GM12878 (cell line): ENCODE results near the gene CSNK1A1. TPM values are rescaled to one million over a fixed set of nuclear protein-coding genes. Genes with fewer than 3 reads are reported as not detected.

Experiments used
- ATAC-seq: fragments of 200-7000 bp; cut with Tn5 transposase; 3 replicates; pipeline ENCODE4 v1.9.1; 2020; ENCODE audit warnings: mild to moderate bottlenecking, moderate library complexity
- BruUV-seq: library from RNA; stranded (reverse); fragments of 400-500 nt; replicated peaks from 2 replicates; lab custom pipeline; 2021; lab: Mats Ljungman, UMichigan
- CTCF ChIA-PET: fragments of 300-600 bp; sonication (Branson Sonifier 250); formaldehyde crosslinking; extraction: SDS; loops from one replicate; lab custom pipeline; 2021; ENCODE audit warnings: inconsistent platforms; lab: Yijun Ruan, JAX
- POLR2A ChIA-PET: fragments of 350-600 bp; formaldehyde crosslinking; extraction: SDS; loops from one replicate; lab custom pipeline; 2021; ENCODE audit warnings: inconsistent platforms; lab: Charles Lee
- RAD21 ChIA-PET: fragments of 300-600 bp; sonication (Branson Sonifier 250); formaldehyde crosslinking; loops from one replicate; lab custom pipeline; 2023; ENCODE audit warnings: antibody characterized with exemption; ENCODE audit not compliant: unreplicated experiment; lab: Charles Lee
- SMC1A ChIA-PET: fragments of 300-600 bp; sonication (Branson Sonifier 250); formaldehyde crosslinking; loops from one replicate; lab custom pipeline; 2023; ENCODE audit not compliant: unreplicated experiment, uncharacterized antibody; lab: Charles Lee
- DNase-seq: peaks from one replicate; pipeline ENCODE4 v3.0.0-alpha.2; 2011; ENCODE audit warnings: low read depth, low spot score
- FAIRE-seq: peaks from 3 replicates; lab custom pipeline; 2011; peaks lifted over from hg19 to GRCh38; lab: Jason Lieb, UNC
- H2AFZ ChIP-seq: 2 replicates; pipeline ENCODE4 v1.6.0; 2011; ENCODE audit warnings: low read depth, low read length, control low read depth; ENCODE audit not compliant: control insufficient read depth
- H3K27ac ChIP-seq: 2 replicates; pipeline ENCODE4 v1.5.1; 2011; ENCODE audit warnings: control low read depth; ENCODE audit not compliant: control insufficient read depth, insufficient read depth
- H3K27me3 ChIP-seq, 2 experiments: replicated peaks in 1 of 2; 2 replicates each; pipeline versions ENCODE4 v1.6.0 to v1.6.1; 2011; ENCODE audit warnings: low read length in 1 of 2; ENCODE audit not compliant: control insufficient read depth in 2 of 2, insufficient read depth in 2 of 2
- H3K36me3 ChIP-seq, 2 experiments: 2 replicates each; pipeline ENCODE4 v1.5.1; 2011; ENCODE audit warnings: low read length in 1 of 2; ENCODE audit not compliant: control insufficient read depth in 2 of 2, insufficient read depth in 2 of 2
- H3K4me1 ChIP-seq: 2 replicates; pipeline ENCODE4 v1.6.1; 2011; ENCODE audit warnings: mild to moderate bottlenecking, low read length, moderate library complexity, mixed read lengths; ENCODE audit not compliant: control insufficient read depth, insufficient read depth
- H3K4me2 ChIP-seq: 2 replicates; pipeline ENCODE4 v1.6.0; 2011; ENCODE audit warnings: control low read depth; ENCODE audit not compliant: control insufficient read depth, insufficient read depth
- H3K4me3 ChIP-seq: fragments of 200-600 bp; sonication (generic); 2 replicates; pipeline ENCODE4 v1.5.1; 2016
- H3K79me2 ChIP-seq: 2 replicates; pipeline ENCODE4 v1.6.0; 2011; ENCODE audit warnings: low read length; ENCODE audit not compliant: control insufficient read depth, insufficient read depth
- H3K9ac ChIP-seq: 2 replicates; pipeline ENCODE4 v1.8.0; 2011; ENCODE audit warnings: low read length, control low read depth, mixed read lengths; ENCODE audit not compliant: control insufficient read depth, insufficient read depth
- H3K9me3 ChIP-seq: replicated peaks from 3 replicates; pipeline ENCODE4 v1.5.1; 2011; ENCODE audit warnings: mild to moderate bottlenecking, low read length; ENCODE audit not compliant: control insufficient read depth, insufficient read depth
- H4K20me1 ChIP-seq: 2 replicates; pipeline ENCODE4 v1.6.0; 2011; ENCODE audit not compliant: control insufficient read depth, insufficient read depth
- ATF2 ChIP-seq: IDR thresholded peaks from 2 replicates; pipeline ENCODE4 v1.6.1; 2012; ENCODE audit warnings: low read length, inconsistent platforms
- CBX3 ChIP-seq: fragments of 200-600 bp; sonication (generic); IDR thresholded peaks from 2 replicates; pipeline ENCODE4 v1.6.1; 2016; ENCODE audit warnings: low read depth, borderline replicate concordance
- E2F4 ChIP-seq: IDR thresholded peaks from 2 replicates; pipeline ENCODE4 v1.6.1; 2012; ENCODE audit warnings: low read depth, low read length, improper control_type of control experiment
- IKZF1 ChIP-seq: fragments of 450-650 bp; conservative IDR thresholded peaks from 2 replicates; pipeline ENCODE4 v1.6.1; 2017; ENCODE audit warnings: antibody characterized with exemption, mild to moderate bottlenecking
- MTA3 ChIP-seq: IDR thresholded peaks from 2 replicates; pipeline ENCODE4 v1.6.1; 2012; ENCODE audit warnings: low read length, inconsistent platforms, borderline replicate concordance
- NFYB ChIP-seq: IDR thresholded peaks from 2 replicates; pipeline ENCODE4 v1.6.1; 2011; ENCODE audit warnings: low read depth, mild to moderate bottlenecking, low read length, improper control_type of control experiment, moderate library complexity; ENCODE audit not compliant: insufficient read depth
- NKRF ChIP-seq: fragments of 450-650 bp; conservative IDR thresholded peaks from 2 replicates; pipeline ENCODE4 v1.6.1; 2017; ENCODE audit warnings: mild to moderate bottlenecking, moderate library complexity
- PKNOX1 ChIP-seq: fragments of 450-650 bp; IDR thresholded peaks from 2 replicates; pipeline ENCODE4 v1.6.1; 2016; ENCODE audit warnings: mild to moderate bottlenecking
- RB1 ChIP-seq: fragments of 450-650 bp; formaldehyde crosslinking; IDR thresholded peaks from 2 replicates; pipeline ENCODE4 v1.6.1; 2017; ENCODE audit warnings: mild to moderate bottlenecking, borderline replicate concordance
- RBBP5 ChIP-seq: fragments of 200-600 bp; sonication (generic); conservative IDR thresholded peaks from 2 replicates; pipeline ENCODE4 v1.6.1; 2016
- SMAD1 ChIP-seq: fragments of 450-650 bp; IDR thresholded peaks from 2 replicates; pipeline ENCODE4 v1.6.1; 2018; ENCODE audit warnings: mild to moderate bottlenecking, low read depth; ENCODE audit not compliant: partially characterized antibody
- SMARCA5 ChIP-seq: fragments of 450-650 bp; IDR thresholded peaks from 2 replicates; pipeline ENCODE4 v1.6.1; 2017; ENCODE audit warnings: mild to moderate bottlenecking
- SUZ12 ChIP-seq: fragments of 200-600 bp; sonication (generic); IDR thresholded peaks from one replicate; pipeline ENCODE4 v1.6.1; 2018; ENCODE audit warnings: antibody characterized with exemption, mild to moderate bottlenecking; ENCODE audit not compliant: unreplicated experiment
- TBL1XR1 ChIP-seq: IDR thresholded peaks from 2 replicates; pipeline ENCODE4 v1.6.1; 2012; ENCODE audit warnings: low read depth, low read length, improper control_type of control experiment
- WGBS: methylation state at CpG from one replicate; pipeline ENCODE4 v1.1.6; 2016; ENCODE audit warnings: low lambda C conversion rate; ENCODE audit not compliant: insufficient replicate concordance, insufficient coverage; ENCODE audit errors: missing lambda C conversion rate; 5-methylcytosine and 5-hydroxymethylcytosine counted together
- in situ Hi-C: fragments of 300-500 bp; cut with MboI; formaldehyde crosslinking; loops from 9 replicates; pipeline ENCODE4 v1.14.3; 2018; ENCODE audit warnings: mixed read lengths
- intact Hi-C: fragments of 100-400 bp; cut with micrococcal nuclease; formaldehyde crosslinking; loops from one replicate; pipeline ENCODE4 v1.14.2; 2022; ENCODE audit not compliant: unreplicated experiment
- polyA plus RNA-seq, 11 experiments: library from polyadenylated mRNA; depleted of rRNA in 4 of 11; unstranded in 6 of 11; stranded (reverse) in 5 of 11; fragments of >200 nt; fragmentation: Nextera tagmentation in 4 of 11; fragmentation: Illumina TruSeq in 1 of 11; extraction: Ambion mirVana in 4 of 11; extraction: Trizol in 1 of 11; gene quantifications; 1 replicate in 1 of 11; 2 replicates in 10 of 11; pipeline versions ENCODE4 v1.2.1 to v1.2.3, GENCODE V29; 2011 to 2016; ENCODE audit warnings: inconsistent platforms in 2 of 11, missing spikeins in 2 of 11, low read depth in 1 of 11
- total RNA-seq, 4 experiments: library from RNA; depleted of rRNA in 3 of 4; stranded (reverse); fragments of >200 nt in 3 of 4; fragmentation: Illumina TruSeq in 1 of 4; extraction: Trizol in 1 of 4; gene quantifications; 2 replicates each; pipeline versions ENCODE4 v1.2.1 to v1.2.3, GENCODE V29; 2013 to 2021
- TF ChIP-seq, protein P1 (sequence below): fragments of 450-650 bp; IDR thresholded peaks from 2 replicates; pipeline ENCODE4 v1.6.1; 2017; ENCODE audit warnings: mild to moderate bottlenecking, low read depth, inconsistent platforms; ENCODE audit not compliant: poor library complexity, severe bottlenecking
- TF ChIP-seq, protein P2 (sequence below): IDR thresholded peaks from 2 replicates; pipeline ENCODE4 v1.6.1; 2012; ENCODE audit warnings: low read depth, low read length, improper control_type of control experiment

The CSNK1A1 gene
- total and polyA plus RNA-seq, 10 of the 15 experiments (the other 5 are each of a cell fraction or from before 2014, with no cell fraction given) = 53.3 to 155 (median 133) TPM

DNA sequence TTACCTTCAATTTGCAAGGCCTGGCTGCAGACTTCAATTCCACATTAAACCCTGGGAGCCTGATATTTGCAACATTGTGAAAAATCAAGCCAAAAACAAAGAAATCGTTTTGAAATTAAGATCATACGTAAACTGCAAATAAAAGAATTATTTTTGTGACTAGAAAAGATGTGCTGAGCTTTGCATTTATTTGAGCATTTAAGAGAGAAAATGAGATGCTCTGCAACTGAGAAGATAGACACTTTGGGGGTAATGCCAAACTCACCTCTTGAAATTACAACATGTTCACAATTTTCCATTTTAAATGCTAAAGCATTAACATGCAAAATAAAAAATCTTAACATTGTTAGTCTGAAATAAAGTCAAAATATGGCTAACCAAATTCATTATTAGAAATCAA is 46.6 kb downstream of the CSNK1A1 start:
- FAIRE-seq = no peak
- in situ Hi-C loops = no loop called here
- TF ChIP-seq, protein P1, sequence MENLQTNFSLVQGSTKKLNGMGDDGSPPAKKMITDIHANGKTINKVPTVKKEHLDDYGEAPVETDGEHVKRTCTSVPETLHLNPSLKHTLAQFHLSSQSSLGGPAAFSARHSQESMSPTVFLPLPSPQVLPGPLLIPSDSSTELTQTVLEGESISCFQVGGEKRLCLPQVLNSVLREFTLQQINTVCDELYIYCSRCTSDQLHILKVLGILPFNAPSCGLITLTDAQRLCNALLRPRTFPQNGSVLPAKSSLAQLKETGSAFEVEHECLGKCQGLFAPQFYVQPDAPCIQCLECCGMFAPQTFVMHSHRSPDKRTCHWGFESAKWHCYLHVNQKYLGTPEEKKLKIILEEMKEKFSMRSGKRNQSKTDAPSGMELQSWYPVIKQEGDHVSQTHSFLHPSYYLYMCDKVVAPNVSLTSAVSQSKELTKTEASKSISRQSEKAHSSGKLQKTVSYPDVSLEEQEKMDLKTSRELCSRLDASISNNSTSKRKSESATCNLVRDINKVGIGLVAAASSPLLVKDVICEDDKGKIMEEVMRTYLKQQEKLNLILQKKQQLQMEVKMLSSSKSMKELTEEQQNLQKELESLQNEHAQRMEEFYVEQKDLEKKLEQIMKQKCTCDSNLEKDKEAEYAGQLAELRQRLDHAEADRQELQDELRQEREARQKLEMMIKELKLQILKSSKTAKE = no peak
- TF ChIP-seq MTA3 (no peak), SMAD1 (no peak), NKRF (no peak), CBX3 (no peak), ATF2 (no peak), TBL1XR1 (no peak), PKNOX1 (no peak), IKZF1 (no peak), NFYB (no peak), RB1 (no peak), SUZ12 (no peak), SMARCA5 (no peak), E2F4 (no peak), RBBP5 (no peak)
- TF ChIP-seq, protein P2, sequence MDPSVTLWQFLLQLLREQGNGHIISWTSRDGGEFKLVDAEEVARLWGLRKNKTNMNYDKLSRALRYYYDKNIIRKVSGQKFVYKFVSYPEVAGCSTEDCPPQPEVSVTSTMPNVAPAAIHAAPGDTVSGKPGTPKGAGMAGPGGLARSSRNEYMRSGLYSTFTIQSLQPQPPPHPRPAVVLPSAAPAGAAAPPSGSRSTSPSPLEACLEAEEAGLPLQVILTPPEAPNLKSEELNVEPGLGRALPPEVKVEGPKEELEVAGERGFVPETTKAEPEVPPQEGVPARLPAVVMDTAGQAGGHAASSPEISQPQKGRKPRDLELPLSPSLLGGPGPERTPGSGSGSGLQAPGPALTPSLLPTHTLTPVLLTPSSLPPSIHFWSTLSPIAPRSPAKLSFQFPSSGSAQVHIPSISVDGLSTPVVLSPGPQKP = no peak

More for the DNA sequence above, 46.6 kb downstream of the CSNK1A1 start:
- ATAC-seq (no peak), DNase-seq (no peak)
- Histone ChIP-seq H3K36me3 (peaks cover 11 to 37% of the 10 kb centered on the region in 2 experiments), H3K27ac (no peak overlapping the region), H3K79me2 (no peaks in the 10 kb centered on the region), H3K4me1 (no peaks in the 10 kb centered on the region), H3K4me2 (no peak overlapping the region), H3K27me3 (no peaks in the 10 kb centered on the region), H4K20me1 (no peaks in the 10 kb centered on the region), H3K9ac (no peak overlapping the region), H2AFZ (no peak overlapping the region), H3K9me3 (no peaks in the 10 kb centered on the region), H3K4me3 (no peak overlapping the region)
- BruUV-seq = no TSS peak
- ChIA-PET POLR2A (no interaction called here), SMC1A (interaction anchor here (1.1 kb wide), 1 partner anchor 14 kb away, joined by 4 read pairs; no protein-coding TSS in a partner anchor), RAD21 (no interaction called here), CTCF (no interaction called here)
- intact Hi-C loops = no loop called here
- WGBS = 93% methylated on average over 2 of the region's 2 CpGs
